Gastroesophageal sphincter (tissue), 4 donors: ENCODE measurements around the gene KLC3. TPM values are rescaled to one million over a fixed set of nuclear protein-coding genes. Genes with fewer than 3 reads are reported as not detected.

Source experiments
- ATAC-seq: fragments of 150-250 bp; one replicate; pipeline ENCODE4 v1.9.1; 2016; ENCODE audit warnings: mild to moderate bottlenecking, moderate library complexity
- H3K27ac ChIP-seq, 4 donors: fragments of 200-600 bp; sonication (generic) in 3 of 4; 1 replicate in 3 of 4; 2 replicates in 1 of 4; pipeline ENCODE4 v1.5.1; 2016 to 2019
- H3K27me3 ChIP-seq: fragments of 200-600 bp; sonication (generic); one replicate; pipeline ENCODE4 v1.5.1; 2019
- H3K36me3 ChIP-seq, 2 donors: fragments of 200-600 bp; sonication (generic); one replicate each; pipeline ENCODE4 v1.5.1; 2019; ENCODE audit warnings: control low read depth in 1 of 2
- H3K4me1 ChIP-seq, 3 donors: fragments of 200-600 bp; sonication (generic); 1 replicate in 2 of 3; 2 replicates in 1 of 3; pipeline ENCODE4 v1.5.1; 2016 to 2019; ENCODE audit warnings: control low read depth in 2 of 3
- H3K4me3 ChIP-seq, 2 donors: fragments of 200-600 bp; sonication (generic); one replicate each; pipeline ENCODE4 v1.5.1; 2019; ENCODE audit warnings: mild to moderate bottlenecking in 1 of 2, moderate library complexity in 1 of 2
- H3K9me3 ChIP-seq, 3 donors: fragments of 200-600 bp; sonication (generic); one replicate each; pipeline ENCODE4 v1.5.1; 2017 to 2019; ENCODE audit warnings: control low read depth in 2 of 3
- EP300 ChIP-seq: sonication (generic); formaldehyde crosslinking; IDR thresholded peaks from one replicate; pipeline ENCODE4 v1.6.1; 2017; ENCODE audit warnings: antibody characterized with exemption, mild to moderate bottlenecking
- POLR2A ChIP-seq, 2 donors: fragments of 450-650 bp; IDR thresholded peaks; one replicate each; pipeline ENCODE4 v1.6.1; 2017; ENCODE audit warnings: antibody characterized with exemption in 2 of 2, mild to moderate bottlenecking in 2 of 2, moderate library complexity in 1 of 2
- POLR2AphosphoS5 ChIP-seq: sonication (generic); formaldehyde crosslinking; IDR thresholded peaks from one replicate; pipeline ENCODE4 v1.6.1; 2017; ENCODE audit warnings: antibody characterized with exemption
- WGBS, 2 donors: methylation state at CpG; one replicate each; pipeline ENCODE4 v1.1.5; 2018; ENCODE audit warnings: low coverage in 1 of 2; 5-methylcytosine and 5-hydroxymethylcytosine counted together
- total RNA-seq, 4 donors: library from RNA; depleted of rRNA; stranded (reverse); fragments of >200 nt; gene quantifications; one replicate each; pipeline ENCODE4 v1.1.0, GENCODE V29; 2016
- TF ChIP-seq, protein P1 (sequence below), 4 experiments: fragments of 200-600 bp in 2 of 4; fragments of 450-650 bp in 2 of 4; sonication (generic) in 1 of 4; IDR thresholded peaks; one replicate each; pipeline ENCODE4 v1.5.1; 2017 to 2019; ENCODE audit warnings: antibody characterized with exemption in 4 of 4, mild to moderate bottlenecking in 2 of 4, moderate library complexity in 2 of 4

Gene KLC3
- total RNA-seq, 4 donors from 2014 or later: 1.3 TPM; not detected in 3

DNA sequence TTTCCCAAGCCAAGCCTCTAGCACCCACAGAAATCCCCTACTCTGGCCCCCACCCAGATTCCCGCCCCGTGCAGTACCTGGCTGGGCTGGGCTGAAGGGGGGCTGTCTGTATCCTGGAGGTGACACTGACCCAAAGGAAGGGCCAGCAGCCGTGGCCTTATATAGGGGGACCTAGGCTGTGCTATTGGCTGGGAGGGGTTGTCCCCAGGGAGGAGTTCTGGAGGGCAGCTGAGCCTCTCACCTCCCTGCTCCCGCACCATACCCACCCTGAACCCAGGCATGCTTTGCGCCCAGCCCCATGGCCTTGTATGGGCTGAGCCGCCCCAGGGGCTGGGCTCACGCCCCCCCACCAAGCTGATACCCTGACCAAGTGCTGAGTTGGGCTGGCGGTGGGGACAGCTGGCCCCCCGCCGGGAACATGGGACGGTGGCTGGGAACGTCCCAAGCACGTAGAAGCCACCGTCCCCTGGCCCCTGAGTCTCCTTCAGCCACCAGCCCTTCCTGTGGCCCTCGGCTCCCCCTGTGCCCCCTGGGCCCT is 17.7 kb upstream of the KLC3 start, which contains the start of gene CKM:
CKM (minus strand) TSS at position 132 of the 538 bp plus-strand sequence. CDS start 3,162 bp downstream, outside the sequence.
- peaks cover 0 to 43% (median 9%) of the 10 kb centered on the region in 3 donors for H3K4me1 ChIP-seq
- H3K4me3 ChIP-seq: peak within 1 kb of the TSS in 1 of 2 donors; percentile 42
- peak within 1 kb of the TSS in 3 of 4 donors; percentile 63 to 80 (median 78) for H3K27ac ChIP-seq
- H3K27me3 ChIP-seq: peaks cover 20% of the 10 kb centered on the region
- no peaks in the 10 kb centered on the region for H3K36me3 ChIP-seq
- no peaks in the 10 kb centered on the region for H3K9me3 ChIP-seq
- TF ChIP-seq EP300: no peak
- TF ChIP-seq POLR2A (IDR thresholded peaks at IDR 0.05): no peak
- TF ChIP-seq POLR2AphosphoS5: no peak
- TF ChIP-seq, protein P1, sequence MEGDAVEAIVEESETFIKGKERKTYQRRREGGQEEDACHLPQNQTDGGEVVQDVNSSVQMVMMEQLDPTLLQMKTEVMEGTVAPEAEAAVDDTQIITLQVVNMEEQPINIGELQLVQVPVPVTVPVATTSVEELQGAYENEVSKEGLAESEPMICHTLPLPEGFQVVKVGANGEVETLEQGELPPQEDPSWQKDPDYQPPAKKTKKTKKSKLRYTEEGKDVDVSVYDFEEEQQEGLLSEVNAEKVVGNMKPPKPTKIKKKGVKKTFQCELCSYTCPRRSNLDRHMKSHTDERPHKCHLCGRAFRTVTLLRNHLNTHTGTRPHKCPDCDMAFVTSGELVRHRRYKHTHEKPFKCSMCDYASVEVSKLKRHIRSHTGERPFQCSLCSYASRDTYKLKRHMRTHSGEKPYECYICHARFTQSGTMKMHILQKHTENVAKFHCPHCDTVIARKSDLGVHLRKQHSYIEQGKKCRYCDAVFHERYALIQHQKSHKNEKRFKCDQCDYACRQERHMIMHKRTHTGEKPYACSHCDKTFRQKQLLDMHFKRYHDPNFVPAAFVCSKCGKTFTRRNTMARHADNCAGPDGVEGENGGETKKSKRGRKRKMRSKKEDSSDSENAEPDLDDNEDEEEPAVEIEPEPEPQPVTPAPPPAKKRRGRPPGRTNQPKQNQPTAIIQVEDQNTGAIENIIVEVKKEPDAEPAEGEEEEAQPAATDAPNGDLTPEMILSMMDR (IDR thresholded peaks at IDR 0.05): no peak
- no CpG with 5 or more reads among the region's 15 CpGs for WGBS, 2 donors
- no peak for ATAC-seq

DNA sequence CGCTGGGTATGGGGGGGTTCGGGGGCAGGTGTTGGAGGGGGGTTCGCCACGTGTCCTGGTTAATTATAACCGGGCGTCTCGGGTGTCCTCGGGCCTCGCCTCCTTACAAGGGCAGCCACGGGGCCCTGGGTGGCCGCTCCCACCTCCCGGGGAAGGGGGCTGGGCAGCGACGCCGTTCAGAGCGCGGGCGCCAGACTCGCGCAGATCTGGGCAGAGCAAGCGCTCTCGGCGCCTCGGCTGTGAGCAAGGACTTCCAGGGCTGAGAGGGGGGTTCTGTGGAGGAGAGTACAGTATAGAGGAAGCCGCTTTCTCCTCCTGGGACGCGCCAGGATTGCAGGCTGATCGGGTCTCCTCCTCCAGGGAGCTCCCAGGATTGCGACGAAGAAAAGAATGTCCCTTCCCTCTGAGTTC is 16.9 kb upstream of the KLC3 start:
- peak overlapping the region in 3 of 4 donors; percentile 63 to 80 (median 78) for H3K27ac ChIP-seq
- peak; percentile 57 for ATAC-seq
- peaks cover 20% of the 10 kb centered on the region for H3K27me3 ChIP-seq
- H3K36me3 ChIP-seq: no peaks in the 10 kb centered on the region
- peak overlapping the region in 1 of 2 donors; percentile 42 for H3K4me3 ChIP-seq
- WGBS, 2 donors: 0% methylated on average over 1 of the region's 30 CpGs; no CpG with 5 or more reads in 1 of the 2 donors
- no peaks in the 10 kb centered on the region for H3K9me3 ChIP-seq
- H3K4me1 ChIP-seq: peaks cover 0 to 43% (median 9%) of the 10 kb centered on the region in 3 donors
- peak in 1 of 2 donors; percentile 13 for TF ChIP-seq POLR2A (IDR thresholded peaks at IDR 0.05)
- TF ChIP-seq EP300: no peak

DNA sequence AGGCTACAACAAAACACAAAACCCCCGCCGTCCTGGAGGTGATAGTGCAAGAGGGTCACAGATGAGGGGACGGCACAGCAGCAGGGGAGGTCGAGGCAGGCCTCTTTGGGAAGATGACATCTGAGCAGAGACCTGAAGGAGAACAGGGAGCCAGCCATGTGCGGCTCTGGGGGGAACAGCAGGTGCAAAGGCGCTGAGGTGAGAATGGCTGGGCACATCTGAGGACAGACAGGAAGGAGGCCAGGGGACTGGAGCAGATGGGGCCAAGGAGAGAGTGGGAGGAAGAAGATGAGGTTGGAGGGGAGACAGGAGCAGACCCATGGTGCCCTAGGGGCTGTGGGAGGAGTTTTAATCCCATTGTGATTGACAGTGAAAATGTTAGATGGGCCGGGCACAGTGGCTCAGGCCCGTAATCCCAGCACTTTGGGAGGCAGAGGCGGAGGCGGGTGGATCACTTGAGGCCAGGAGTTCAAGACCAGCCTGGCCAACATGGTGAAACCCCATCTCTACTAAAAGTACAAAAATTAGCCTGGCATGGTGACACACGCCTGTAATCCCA is 16.1 kb upstream of the KLC3 start:
- Histone ChIP-seq H3K36me3 (no peaks in the 10 kb centered on the region), H3K27me3 (peaks cover 20% of the 10 kb centered on the region), H3K4me3 (no peak overlapping the region), H3K27ac (peak overlapping the region in 3 of 4 donors; percentile 63 to 80 (median 78)), H3K4me1 (peaks cover 0 to 43% (median 9%) of the 10 kb centered on the region in 3 donors), H3K9me3 (no peaks in the 10 kb centered on the region)
- TF ChIP-seq EP300: no peak
- TF ChIP-seq, protein P1 (IDR thresholded peaks at IDR 0.05): no peak
- no peak for TF ChIP-seq POLR2A (IDR thresholded peaks at IDR 0.05)
- TF ChIP-seq POLR2AphosphoS5: no peak
- no peak for ATAC-seq
- 55 to 62% methylated on average over 4 to 8 of the region's 11 CpGs for WGBS, 2 donors

DNA sequence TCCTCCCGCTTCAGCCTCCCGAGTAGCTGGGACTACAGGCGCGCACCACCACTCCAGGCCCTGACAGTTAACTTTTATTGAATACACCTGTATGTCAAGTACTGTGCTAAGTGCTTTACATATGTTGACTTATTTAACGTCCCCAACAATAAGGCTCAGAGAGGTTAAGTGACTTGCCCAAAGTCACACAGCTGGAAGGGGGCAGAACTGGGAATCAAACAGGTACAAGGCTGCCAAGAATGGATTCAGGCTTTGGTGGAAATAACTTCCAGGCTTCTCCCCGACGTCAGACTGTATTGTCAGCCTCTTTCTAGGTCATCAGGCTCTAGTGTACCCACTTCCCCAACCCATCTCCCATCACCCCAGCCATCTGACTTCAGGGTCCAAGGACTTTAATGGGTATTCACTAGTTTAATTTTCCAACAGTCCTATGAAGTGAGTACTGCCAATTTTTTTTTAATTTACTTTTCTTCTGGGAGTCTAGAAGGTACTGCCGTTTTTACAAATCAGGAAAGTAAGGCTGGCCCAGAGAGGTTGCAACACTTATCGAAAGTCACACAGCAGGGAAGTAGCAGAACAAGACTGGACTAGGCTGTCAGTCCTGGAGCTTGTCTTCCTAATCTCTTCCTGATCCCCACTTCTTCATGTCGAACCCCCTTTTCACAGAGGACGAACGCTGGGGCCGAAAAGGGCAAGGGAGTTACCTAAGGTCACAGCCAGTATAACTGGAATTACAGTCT is 13.0 kb upstream of the KLC3 start:
- H3K27me3 ChIP-seq: peaks cover 15% of the 10 kb centered on the region

DNA sequence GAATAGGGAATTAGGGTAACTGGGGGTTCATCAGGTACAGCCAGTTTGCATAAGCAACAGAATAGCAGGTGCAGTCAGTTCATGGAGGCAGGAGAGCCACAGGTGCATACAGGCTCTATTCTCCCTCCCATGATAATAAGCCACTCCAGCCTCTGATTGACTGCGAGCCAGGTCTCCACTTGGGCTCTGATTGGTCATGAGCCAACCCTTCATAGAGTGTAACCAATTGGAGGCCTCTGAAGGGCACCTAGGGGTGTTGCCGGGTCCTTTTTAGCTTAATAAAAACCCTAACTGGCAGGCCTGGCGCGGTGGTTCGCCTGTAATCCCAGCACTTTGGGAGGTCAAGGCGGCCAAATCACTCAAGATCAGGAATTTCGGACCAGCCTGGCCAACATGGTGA is 9.1 kb upstream of the KLC3 start:
- ATAC-seq: no peak
- Histone ChIP-seq H3K27me3 (no peaks in the 10 kb centered on the region), H3K4me3 (no peak overlapping the region), H3K36me3 (no peaks in the 10 kb centered on the region), H3K27ac (no peak overlapping the region), H3K4me1 (peaks cover 0 to 3% (median 0%) of the 10 kb centered on the region in 3 donors), H3K9me3 (no peaks in the 10 kb centered on the region)
- no peak for TF ChIP-seq POLR2AphosphoS5
- no peak for TF ChIP-seq POLR2A (IDR thresholded peaks at IDR 0.05)
- TF ChIP-seq, protein P1 (IDR thresholded peaks at IDR 0.05): no peak
- no peak for TF ChIP-seq EP300
- 100% methylated on average over 1 of the region's 7 CpGs; no CpG with 5 or more reads in 1 of the 2 donors for WGBS, 2 donors

More for the DNA sequence above, 13.0 kb upstream of the KLC3 start:
- TF ChIP-seq, protein P1 (IDR thresholded peaks at IDR 0.05): no peak
- TF ChIP-seq POLR2AphosphoS5 (no peak), EP300 (no peak)
- Histone ChIP-seq H3K4me3 (no peak overlapping the region), H3K36me3 (no peaks in the 10 kb centered on the region), H3K9me3 (no peaks in the 10 kb centered on the region), H3K27ac (no peak overlapping the region), H3K4me1 (peaks cover 0 to 31% (median 9%) of the 10 kb centered on the region in 3 donors)
- WGBS, 2 donors: 55 to 72% methylated on average over 4 to 11 of the region's 13 CpGs
- ATAC-seq: no peak
